ENCODE results near the gene NKAIN2.
"Not testable (repeated sequence)": the region's sequence is repeated elsewhere in the genome, so short reads cannot be mapped to it uniquely, and the experiment has no call there.

Gene NKAIN2

GRCh38 chr6:123896869-123897268 lies 93.2 kb downstream of the NKAIN2 start:
- DNase-seq = no peak

GRCh38 chr6:123897965-123898364 lies 94.3 kb downstream of the NKAIN2 start:
- no peak for DNase-seq

GRCh38 chr6:123898665-123899064 lies 95.0 kb downstream of the NKAIN2 start:
- DNase-seq = no peak

GRCh38 chr6:123899745-123900144 lies 96.1 kb downstream of the NKAIN2 start:
- DNase-seq = no peak

GRCh38 chr6:123901436-123901835 lies 97.8 kb downstream of the NKAIN2 start:
- DNase-seq = no peak

- DNase-seq = no peak
These were observed 99.2 kb downstream of the NKAIN2 start for GRCh38 chr6:123902738-123903313.

- no peak for DNase-seq
These were observed 100.6 kb downstream of the NKAIN2 start for GRCh38 chr6:123904228-123904627.

- DNase-seq = no peak
These were observed 105.1 kb downstream of the NKAIN2 start for GRCh38 chr6:123908797-123909196.

- no peak for DNase-seq
These were observed 106.3 kb downstream of the NKAIN2 start for GRCh38 chr6:123909989-123910388.

- DNase-seq = no peak
These were observed 110.2 kb downstream of the NKAIN2 start for GRCh38 chr6:123913863-123914262.

- DNase-seq = not testable (repeated sequence)
These were observed 119.7 kb downstream of the NKAIN2 start for GRCh38 chr6:123923379-123923778.

- DNase-seq = no peak
These were observed 121.7 kb downstream of the NKAIN2 start for GRCh38 chr6:123925350-123925749.

GRCh38 chr6:123925842-123926399 lies 122.3 kb downstream of the NKAIN2 start:
- no peak for DNase-seq

GRCh38 chr6:123928529-123928928 lies 124.9 kb downstream of the NKAIN2 start:
- no peak for DNase-seq

- no peak for DNase-seq
These were observed 128.3 kb downstream of the NKAIN2 start for GRCh38 chr6:123931928-123932327.

- DNase-seq = no peak
These were observed 136.9 kb downstream of the NKAIN2 start for GRCh38 chr6:123940551-123940950.

GRCh38 chr6:123941855-123942254 lies 138.2 kb downstream of the NKAIN2 start:
- no peak for DNase-seq

GRCh38 chr6:123945386-123945785 lies 141.7 kb downstream of the NKAIN2 start:
- no peak for DNase-seq

- DNase-seq = no peak
These were observed 150.3 kb downstream of the NKAIN2 start for GRCh38 chr6:123953920-123954319.

- DNase-seq = no peak
These were observed 153.0 kb downstream of the NKAIN2 start for GRCh38 chr6:123956492-123957139.

- DNase-seq = no peak
These were observed 158.8 kb downstream of the NKAIN2 start for GRCh38 chr6:123962508-123962907.

- peak; percentile 43 for DNase-seq
These were observed 162.2 kb downstream of the NKAIN2 start for GRCh38 chr6:123965894-123966293.

- no peak for DNase-seq
These were observed 163.0 kb downstream of the NKAIN2 start for GRCh38 chr6:123966618-123967017.

GRCh38 chr6:123967905-123968304 lies 164.2 kb downstream of the NKAIN2 start:
- no peak for DNase-seq
